K562 (cell line): Measurements from ENCODE around the gene GLCCI1. TPM values are rescaled to one million over a fixed set of nuclear protein-coding genes. Genes with fewer than 3 reads are reported as not detected.
A peak's percentile ranks its signal among the peaks of the same experiment; 100 is the strongest.
"Not testable (repeated sequence)": the region's sequence is repeated elsewhere in the genome, so short reads cannot be mapped to it uniquely, and the experiment has no call there.

Source experiments
- ATAC-seq: fragments of 200-7000 bp; cut with Tn5 transposase; 3 replicates; pipeline ENCODE4 v1.9.1; 2020; ENCODE audit warnings: moderate library complexity
- BruUV-seq: library from RNA; stranded (reverse); fragments of 400-500 nt; replicated peaks from 2 replicates; lab custom pipeline; 2021; lab: Mats Ljungman, UMichigan
- CTCF ChIA-PET: fragments of 300-600 bp; formaldehyde crosslinking; extraction: SDS; loops from one replicate; lab custom pipeline; 2021; ENCODE audit warnings: low intra/inter-chr PET ratio; lab: Yijun Ruan, JAX
- POLR2A ChIA-PET: fragments of 300-600, 350-650 bp; sonication (Branson Sonifier 250); formaldehyde crosslinking; extraction: SDS; loops from one replicate; lab custom pipeline; 2021; ENCODE audit warnings: antibody characterized with exemption, inconsistent platforms; lab: Yijun Ruan, JAX
- DNase-seq, 4 experiments: peaks; one replicate each; pipeline versions ENCODE4 v3.0.0 to v3.0.0-alpha.2; 2011 to 2018; ENCODE audit warnings: low spot score in 3 of 4, mixed read lengths in 3 of 4; ENCODE audit errors: extremely low read depth in 1 of 4
- FAIRE-seq: peaks from 2 replicates; lab custom pipeline; 2011; peaks lifted over from hg19 to GRCh38; lab: Jason Lieb, UNC
- H2AFZ ChIP-seq: 2 replicates; pipeline ENCODE4 v1.6.0; 2011; ENCODE audit warnings: low read depth, low read length, control low read depth, inconsistent platforms
- H3K27ac ChIP-seq: fragments of 200-600 bp; 3 replicates; pipeline ENCODE4 v1.8.0; 2011; ENCODE audit warnings: low read depth, mild to moderate bottlenecking, control low read depth, inconsistent platforms, low read length, moderate library complexity, mixed read lengths; ENCODE audit errors: extremely low read depth
- H3K27me3 ChIP-seq, 2 experiments: fragments of 300-600 bp in 1 of 2; 2 replicates in 1 of 2; 3 replicates in 1 of 2; pipeline versions ENCODE4 v1.6.0 to v1.8.0; 2011; ENCODE audit warnings: inconsistent platforms in 2 of 2, low read length in 2 of 2, mild to moderate bottlenecking in 1 of 2, mixed read lengths in 1 of 2, moderate library complexity in 1 of 2; ENCODE audit not compliant: control insufficient read depth in 2 of 2, insufficient read depth in 2 of 2
- H3K36me3 ChIP-seq: fragments of 300-600 bp; 3 replicates; pipeline ENCODE4 v1.8.0; 2011; ENCODE audit warnings: mild to moderate bottlenecking, low read length, inconsistent platforms; ENCODE audit not compliant: control insufficient read depth, insufficient read depth
- H3K4me1 ChIP-seq, 2 experiments: fragments of 200-600 bp in 1 of 2; replicated peaks in 1 of 2; 2 replicates in 1 of 2; 3 replicates in 1 of 2; pipeline versions ENCODE4 v1.5.1 to v1.8.0; 2011; ENCODE audit warnings: inconsistent platforms in 2 of 2, low read length in 2 of 2, mild to moderate bottlenecking in 1 of 2, mixed read lengths in 1 of 2, moderate library complexity in 1 of 2; ENCODE audit not compliant: control insufficient read depth in 2 of 2, insufficient read depth in 2 of 2
- H3K4me2 ChIP-seq: 2 replicates; pipeline ENCODE4 v1.6.1; 2011; ENCODE audit warnings: low read length, control low read depth, inconsistent platforms, mixed read lengths; ENCODE audit not compliant: insufficient read depth
- H3K4me3 ChIP-seq: fragments of 200-600 bp; sonication (generic), shearing (Covaris generic); 2 replicates; pipeline ENCODE4 v1.5.1; 2016; ENCODE audit warnings: control low read depth, inconsistent platforms
- H3K79me2 ChIP-seq: fragments of 200-600 bp; 3 replicates; pipeline ENCODE4 v1.8.0; 2011; ENCODE audit warnings: low read length, inconsistent platforms; ENCODE audit not compliant: control insufficient read depth, insufficient read depth
- H3K9ac ChIP-seq, 2 experiments: 2 replicates each; pipeline versions ENCODE4 v1.6.0 to v1.6.1; 2011; ENCODE audit warnings: low read depth in 2 of 2, low read length in 2 of 2, control low read depth in 1 of 2, inconsistent platforms in 1 of 2, mild to moderate bottlenecking in 1 of 2, mixed read lengths in 1 of 2; ENCODE audit not compliant: insufficient read depth in 1 of 2
- H3K9me1 ChIP-seq: one replicate; pipeline ENCODE4 v1.6.0; 2011; ENCODE audit warnings: inconsistent platforms, mild to moderate bottlenecking, low read length, moderate library complexity; ENCODE audit not compliant: control insufficient read depth, insufficient read depth
- H3K9me3 ChIP-seq: replicated peaks from 2 replicates; pipeline ENCODE4 v1.5.1; 2011; ENCODE audit warnings: low read depth, low read length, inconsistent platforms; ENCODE audit not compliant: control insufficient read depth, insufficient read depth
- H4K20me1 ChIP-seq: replicated peaks from 2 replicates; pipeline ENCODE4 v1.6.1; 2011; ENCODE audit warnings: low read length, inconsistent platforms, mixed read lengths; ENCODE audit not compliant: control insufficient read depth, insufficient read depth
- DDX20 ChIP-seq: fragments of 450-650 bp; IDR thresholded peaks from 2 replicates; pipeline ENCODE4 v1.6.1; 2016; ENCODE audit warnings: missing genetic modification characterization, low read depth, mild to moderate bottlenecking, missing compliant biosample characterization, moderate library complexity
- MYC ChIP-seq, 2 experiments: fragments of 250-450 bp in 1 of 2; sonication (Bioruptor Pico) in 1 of 2; IDR thresholded peaks; 2 replicates each; pipeline versions ENCODE4 v1.5.1 to v1.6.1; 2012 to 2021; ENCODE audit warnings: low read depth in 2 of 2, borderline replicate concordance in 1 of 2, improper control_type of control experiment in 1 of 2, low read length in 1 of 2, mild to moderate bottlenecking in 1 of 2, moderate library complexity in 1 of 2
- NFE2 ChIP-seq: IDR thresholded peaks from 2 replicates; pipeline ENCODE4 v1.6.1; 2014; ENCODE audit warnings: antibody characterized with exemption, low read depth
- PRMT5 ChIP-seq: sonication (generic); formaldehyde crosslinking; IDR thresholded peaks from 2 replicates; pipeline ENCODE4 v1.5.0; 2020; ENCODE audit warnings: missing genetic modification reagents
- SMARCA4 ChIP-seq: fragments of 450-650 bp; IDR thresholded peaks from 2 replicates; pipeline ENCODE4 v1.6.1; 2016
- TFAM ChIP-seq: fragments of 250-450 bp; sonication (Bioruptor Pico); conservative IDR thresholded peaks from 2 replicates; pipeline ENCODE4 v1.5.0; 2021; ENCODE audit warnings: mild to moderate bottlenecking, moderate library complexity
- WGBS: fragments of 100-300 bp; shearing (Covaris generic); methylation state at CpG from one replicate; pipeline ENCODE4 v1.1.6; 2016; ENCODE audit warnings: low coverage, mixed read lengths; ENCODE audit not compliant: insufficient coverage; ENCODE audit errors: missing lambda C conversion rate; 5-methylcytosine and 5-hydroxymethylcytosine counted together
- in situ Hi-C: fragments of 300-500 bp; cut with MboI; formaldehyde crosslinking; loops from 4 replicates; pipeline ENCODE4 v1.15.0; 2018; ENCODE audit warnings: inconsistent platforms, mixed read lengths
- intact Hi-C: fragments of 100-400 bp; cut with micrococcal nuclease; formaldehyde crosslinking; loops from 2 replicates; pipeline ENCODE4 v1.14.2; 2022
- polyA plus RNA-seq, 8 experiments: library from polyadenylated mRNA; depleted of rRNA in 4 of 8; stranded (reverse) in 5 of 8; unstranded in 3 of 8; fragments of >200 nt; fragmentation: Nextera tagmentation in 2 of 8; fragmentation: Illumina TruSeq in 1 of 8; extraction: Ambion mirVana in 2 of 8; extraction: Trizol in 1 of 8; gene quantifications; 2 replicates each; pipeline versions ENCODE4 v1.2.1 to v1.2.3, GENCODE V29; 2011 to 2014; ENCODE audit warnings: inconsistent platforms in 1 of 8, missing spikeins in 1 of 8
- total RNA-seq, 7 experiments: library from RNA; depleted of rRNA in 6 of 7; stranded (reverse); fragments of >200 nt in 6 of 7; fragmentation: Illumina TruSeq in 2 of 7; extraction: Trizol in 2 of 7; gene quantifications; 2 replicates each; pipeline versions ENCODE4 v1.2.1 to v1.2.3, GENCODE V29; 2011 to 2021; ENCODE audit warnings: low replicate concordance in 1 of 7
- TF ChIP-seq, protein P1 (sequence below), 2 experiments: fragments of 250-450 bp in 1 of 2; fragments of 450-650 bp in 1 of 2; sonication (Bioruptor Pico) in 1 of 2; IDR thresholded peaks; 2 replicates each; pipeline versions ENCODE4 v1.6.1 to v1.8.0; 2016 to 2021; ENCODE audit warnings: mild to moderate bottlenecking in 2 of 2, moderate library complexity in 2 of 2, missing compliant biosample characterization in 1 of 2, missing genetic modification characterization in 1 of 2
- TF ChIP-seq, protein P2 (sequence below): sonication (generic); formaldehyde crosslinking; IDR thresholded peaks from 2 replicates; pipeline ENCODE4 v1.8.0; 2022; ENCODE audit warnings: mild to moderate bottlenecking, missing genetic modification reagents, borderline replicate concordance

Gene GLCCI1
- total and polyA plus RNA-seq, 9 of the 15 experiments (the other 6 are each of a cell fraction or from before 2014, with no cell fraction given) = 2.7 to 11.9 (median 7.2) TPM

DNA sequence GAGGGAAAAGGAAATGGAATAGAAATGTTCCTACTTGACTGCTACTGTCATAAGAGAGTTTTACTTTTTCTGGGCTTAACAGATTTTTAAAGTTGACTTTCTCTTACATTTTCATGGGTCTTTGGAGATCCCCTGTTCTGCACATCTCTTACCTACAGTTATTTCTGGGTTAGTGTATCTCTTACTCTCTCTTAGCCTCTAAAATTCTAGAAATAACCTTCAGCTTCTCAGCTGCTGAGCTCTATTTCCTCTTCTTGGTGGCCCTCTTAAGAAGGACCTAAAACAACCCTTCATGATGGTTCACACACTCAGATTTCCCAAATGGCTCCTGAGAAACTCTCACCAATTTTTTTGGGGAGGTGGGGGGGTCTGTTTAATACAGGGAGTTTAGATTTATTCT is 79.5 kb downstream of the GLCCI1 start:
- H3K9me1 ChIP-seq, H3K27me3 ChIP-seq, H3K9me3 ChIP-seq, H2AFZ ChIP-seq, in situ Hi-C loops, H3K79me2 ChIP-seq, H3K27ac ChIP-seq, H3K4me2 ChIP-seq, H3K4me3 ChIP-seq, ATAC-seq, H3K36me3 ChIP-seq, intact Hi-C loops, CTCF ChIA-PET, DNase-seq, H3K4me1 ChIP-seq, H3K9ac ChIP-seq, BruUV-seq, H4K20me1 ChIP-seq: not testable (repeated sequence)
- POLR2A ChIA-PET = interaction anchor here (0.8 kb wide), 1 partner anchor 80 kb away, joined by 3 read pairs; the partner anchor contains the start of gene GLCCI1
- peak; percentile 68 for FAIRE-seq

DNA sequence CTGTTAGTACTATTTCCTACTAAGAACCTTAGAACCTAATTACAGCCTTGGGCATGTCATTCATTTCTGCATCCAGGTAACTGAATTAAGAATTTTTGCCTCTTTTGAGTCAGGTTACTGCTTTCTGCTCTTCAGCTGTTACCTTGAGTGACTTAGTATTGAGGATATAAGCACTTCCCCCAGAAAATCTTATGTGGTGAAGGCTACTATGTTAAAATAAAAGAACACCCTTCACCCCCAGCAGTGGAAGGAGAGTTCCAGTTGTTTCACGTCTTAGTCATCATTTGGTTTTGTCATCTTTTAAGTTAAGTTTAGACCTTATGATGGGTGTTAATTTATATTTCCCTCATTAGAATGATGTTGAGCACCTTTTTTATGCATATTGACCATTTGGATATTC is 82.8 kb downstream of the GLCCI1 start:
- ATAC-seq = no peak

More for the DNA sequence above, 82.8 kb downstream of the GLCCI1 start:
- no TSS peak for BruUV-seq
- Histone ChIP-seq H3K9me3 (no peaks in the 10 kb centered on the region), H4K20me1 (no peaks in the 10 kb centered on the region), H2AFZ (no peak overlapping the region), H3K79me2 (no peaks in the 10 kb centered on the region), H3K4me3 (no peak overlapping the region), H3K4me1 (no peaks in the 10 kb centered on the region), H3K36me3 (peaks cover 3% of the 10 kb centered on the region; the same call in 1 of the 3 replicates), H3K27ac (no peak overlapping the region), H3K9me1 (no peaks in the 10 kb centered on the region), H3K4me2 (no peak overlapping the region), H3K27me3 (no peaks in the 10 kb centered on the region)
- FAIRE-seq (no peak), DNase-seq (no peak)
- in situ Hi-C loops = no loop called here
- intact Hi-C loops = no loop called here
- WGBS = 73% methylated on average over 1 of the region's 1 CpG
- CTCF ChIA-PET = no interaction called here
- POLR2A ChIA-PET = interaction anchor here (0.7 to 1.0 kb wide), 2 partner anchors 19 to 403 kb away, joined by 3 read pairs; no protein-coding TSS in a partner anchor
- TF ChIP-seq SMARCA4 (no peak), MYC (IDR thresholded peaks at IDR 0.05; ENCODE audit: low read depth, low read length) (no peak), MYC (CRISPR knock-in tag; IDR thresholded peaks at IDR 0.05; ENCODE audit: borderline replicate concordance, low read depth) (no peak), TFAM (CRISPR knock-in tag) (no peak), PRMT5 (CRISPR knock-in tag) (no peak), DDX20 (tag) (no peak), NFE2 (no peak)
- TF ChIP-seq, protein P1, sequence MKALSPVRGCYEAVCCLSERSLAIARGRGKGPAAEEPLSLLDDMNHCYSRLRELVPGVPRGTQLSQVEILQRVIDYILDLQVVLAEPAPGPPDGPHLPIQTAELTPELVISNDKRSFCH (CRISPR knock-in tag; IDR thresholded peaks at IDR 0.05) = no peak
- TF ChIP-seq, protein P1 (tag; IDR thresholded peaks at IDR 0.05) = no peak
- TF ChIP-seq, protein P2, sequence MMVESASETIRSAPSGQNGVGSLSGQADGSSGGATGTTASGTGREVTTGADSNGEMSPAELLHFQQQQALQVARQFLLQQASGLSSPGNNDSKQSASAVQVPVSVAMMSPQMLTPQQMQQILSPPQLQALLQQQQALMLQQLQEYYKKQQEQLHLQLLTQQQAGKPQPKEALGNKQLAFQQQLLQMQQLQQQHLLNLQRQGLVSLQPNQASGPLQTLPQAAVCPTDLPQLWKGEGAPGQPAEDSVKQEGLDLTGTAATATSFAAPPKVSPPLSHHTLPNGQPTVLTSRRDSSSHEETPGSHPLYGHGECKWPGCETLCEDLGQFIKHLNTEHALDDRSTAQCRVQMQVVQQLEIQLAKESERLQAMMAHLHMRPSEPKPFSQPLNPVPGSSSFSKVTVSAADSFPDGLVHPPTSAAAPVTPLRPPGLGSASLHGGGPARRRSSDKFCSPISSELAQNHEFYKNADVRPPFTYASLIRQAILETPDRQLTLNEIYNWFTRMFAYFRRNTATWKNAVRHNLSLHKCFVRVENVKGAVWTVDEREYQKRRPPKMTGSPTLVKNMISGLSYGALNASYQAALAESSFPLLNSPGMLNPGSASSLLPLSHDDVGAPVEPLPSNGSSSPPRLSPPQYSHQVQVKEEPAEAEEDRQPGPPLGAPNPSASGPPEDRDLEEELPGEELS (CRISPR knock-in tag) = no peak
- TF ChIP-seq, all 486 proteins: peak for 0
- no peak overlapping the region for H3K9ac ChIP-seq
